Aorta (tissue), 5 donors: Measurements from ENCODE around the gene SPEM3. TPM values are rescaled to one million over a fixed set of nuclear protein-coding genes. Genes with fewer than 3 reads are reported as not detected.
"Not testable (repeated sequence)": the region's sequence is repeated elsewhere in the genome, so short reads cannot be mapped to it uniquely, and the experiment has no call there.

Source experiments
- ATAC-seq: fragments of 200-7000 bp; cut with Tn5 transposase; one replicate; pipeline ENCODE4 v1.9.1; 2022; ENCODE audit warnings: moderate library complexity; ENCODE audit not compliant: low FRiP score
- DNase-seq, 2 donors: peaks; one replicate each; pipeline ENCODE4 v3.0.0-alpha.2; 2020
- H3K27ac ChIP-seq, 2 donors: one replicate each; pipeline ENCODE4 v1.5.1; 2013; ENCODE audit warnings: low read length in 2 of 2, mild to moderate bottlenecking in 2 of 2, moderate library complexity in 2 of 2, control low read depth in 1 of 2, inconsistent platforms in 1 of 2, low read depth in 1 of 2
- H3K27me3 ChIP-seq, 2 donors: one replicate each; pipeline ENCODE4 v1.6.1; 2013; ENCODE audit warnings: control low read depth in 1 of 2, low read length in 1 of 2, mild to moderate bottlenecking in 1 of 2, moderate library complexity in 1 of 2; ENCODE audit not compliant: insufficient read depth in 2 of 2, control insufficient read depth in 1 of 2
- H3K36me3 ChIP-seq, 2 donors: one replicate each; pipeline ENCODE4 v1.6.1; 2013; ENCODE audit warnings: control low read depth in 1 of 2, low read length in 1 of 2, mild to moderate bottlenecking in 1 of 2; ENCODE audit not compliant: insufficient read depth in 2 of 2, control insufficient read depth in 1 of 2
- H3K4me1 ChIP-seq, 2 donors: one replicate each; pipeline ENCODE4 v1.6.1; 2013; ENCODE audit warnings: low read length in 2 of 2, control low read depth in 1 of 2, mild to moderate bottlenecking in 1 of 2, moderate library complexity in 1 of 2; ENCODE audit not compliant: insufficient read depth in 2 of 2, control insufficient read depth in 1 of 2
- H3K4me3 ChIP-seq, 2 donors: one replicate each; pipeline ENCODE4 v1.5.1; 2013; ENCODE audit warnings: low read length in 2 of 2, control low read depth in 1 of 2, mild to moderate bottlenecking in 1 of 2
- H3K9me3 ChIP-seq: one replicate; pipeline ENCODE4 v1.6.1; 2013; ENCODE audit warnings: mild to moderate bottlenecking, low read length; ENCODE audit not compliant: control insufficient read depth
- WGBS, 2 donors: extraction: QIAGEN DNeasy Blood & Tissue Kit; methylation state at CpG; one replicate each; pipeline ENCODE4 v1.1.7; 2013; 5-methylcytosine and 5-hydroxymethylcytosine counted together
- intact Hi-C, 2 donors: fragments of 100-400 bp; cut with DNase I; formaldehyde crosslinking; loops; one replicate each; pipeline versions ENCODE4 v1.14.2 to v1.15.0; 2022
- polyA plus RNA-seq, 2 donors: library from polyadenylated mRNA; stranded (reverse); fragments of 200-250 nt; gene quantifications; one replicate each; pipeline ENCODE4 v1.2.3, GENCODE V29; 2013
- total RNA-seq, 2 donors: library from RNA; stranded (reverse); fragmentation: NEBNext Ultra II Directional; extraction: Animal tissue kit (Norgen Biotek cat#: 25700); gene quantifications; one replicate each; pipeline ENCODE4 v1.2.1, GENCODE V29; 2021
- donor health status: healthy with polysubstance abuse.
- donor health status: Bipolar disorder and iron deficiency.
- donor health status: DM: no; HTN: no; CAD: no.
- donor health status: DM: no; HTN: no; CAD: no.
- donor health status: DM: yes; HTN: yes; CAD: no.

The SPEM3 gene
- total and polyA plus RNA-seq, 4 donors: not detected

DNA sequence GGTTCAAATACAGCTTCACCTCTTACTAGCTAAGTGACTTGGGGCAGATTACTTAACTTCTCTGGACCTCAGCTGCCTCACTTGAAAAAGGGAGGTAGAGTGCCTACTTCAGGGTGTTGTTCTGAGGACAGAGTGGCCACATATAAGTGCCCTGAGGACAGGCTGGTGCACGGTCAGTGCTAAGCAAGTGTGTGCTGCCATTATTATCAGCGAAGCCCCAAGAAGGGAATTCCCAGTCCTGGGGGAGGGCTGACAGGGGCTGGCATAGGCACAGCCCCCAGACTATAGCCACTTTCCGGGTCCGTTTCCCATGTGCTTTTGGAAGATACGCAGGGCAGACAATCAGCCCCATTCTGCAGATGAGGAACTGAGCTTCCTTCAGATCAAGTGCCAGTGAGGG lies 48.3 kb downstream of the SPEM3 start:
- intact Hi-C loops: loop anchor here in 1 of 2 donors (10.0 kb wide), 1 partner anchor 122 kb away; the partner anchor contains the start of genes KCTD11 and TMEM95

DNA sequence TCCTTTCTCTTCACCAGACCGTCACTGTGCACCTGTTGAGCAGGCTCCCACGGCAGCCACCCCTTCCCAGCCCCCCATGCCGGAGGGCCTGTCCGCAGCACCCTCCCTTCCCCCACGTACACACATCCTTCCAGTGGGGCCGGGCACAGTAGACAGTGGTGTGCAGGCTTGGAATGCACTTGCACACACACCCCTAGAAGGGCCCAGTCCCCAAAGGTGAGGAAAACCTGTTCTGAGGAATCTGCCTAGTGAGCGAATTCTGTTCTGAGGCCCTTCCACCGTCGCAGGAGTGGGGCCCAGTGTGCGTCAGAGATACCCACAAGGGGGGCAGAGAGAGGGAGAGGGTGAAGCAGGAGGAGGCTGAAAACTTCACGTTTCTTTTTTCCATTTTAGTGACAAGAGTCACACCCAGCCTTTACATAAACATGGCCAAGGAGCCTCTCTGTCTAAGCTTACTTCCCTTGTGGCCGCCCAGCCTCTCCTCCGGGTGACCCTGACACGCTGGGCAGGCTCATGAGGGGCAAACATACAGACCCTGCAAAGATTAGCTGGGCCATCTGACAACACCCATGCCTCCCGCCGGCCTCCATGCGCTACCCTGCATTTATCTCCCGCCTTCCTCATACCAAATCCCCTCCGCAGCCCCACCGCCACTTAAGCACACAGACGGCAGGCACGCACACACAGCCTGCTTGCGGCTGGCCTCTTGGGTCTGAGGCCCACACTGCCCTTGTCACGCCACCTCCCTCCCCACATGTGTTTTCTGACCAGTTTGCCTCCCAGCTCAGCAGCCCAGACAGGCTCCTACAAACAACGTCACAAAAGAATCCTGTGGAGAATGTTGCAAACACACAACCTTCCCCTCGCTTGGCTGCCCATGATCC lies 49.0 kb downstream of the SPEM3 start:
- Histone ChIP-seq H3K27ac (peak overlapping the region in 1 of 2 donors; percentile 82), H3K36me3 (no peaks in the 10 kb centered on the region), H3K4me3 (peak overlapping the region; percentile 91 to 93), H3K4me1 (no peaks in the 10 kb centered on the region), H3K9me3 (no peaks in the 10 kb centered on the region), H3K27me3 (no peaks in the 10 kb centered on the region)
- ATAC-seq (peak; percentile 56), DNase-seq (peak; percentile 76 to 83)
- intact Hi-C loops: loop anchor here in 1 of 2 donors (10.0 kb wide), 1 partner anchor 123 kb away; the partner anchor contains the start of genes KCTD11 and TMEM95
- WGBS, 2 donors: 9 to 12% methylated on average over 26 of the region's 26 CpGs

More for the DNA sequence above, 48.3 kb downstream of the SPEM3 start:
- Histone ChIP-seq H3K27me3 (no peaks in the 10 kb centered on the region), H3K27ac (peak overlapping the region in 1 of 2 donors; percentile 19), H3K36me3 (no peaks in the 10 kb centered on the region), H3K4me1 (no peaks in the 10 kb centered on the region), H3K4me3 (no peak overlapping the region), H3K9me3 (no peaks in the 10 kb centered on the region)
- ATAC-seq: no peak
- DNase-seq: no peak
- 70 to 82% methylated on average over 5 of the region's 5 CpGs for WGBS, 2 donors

DNA sequence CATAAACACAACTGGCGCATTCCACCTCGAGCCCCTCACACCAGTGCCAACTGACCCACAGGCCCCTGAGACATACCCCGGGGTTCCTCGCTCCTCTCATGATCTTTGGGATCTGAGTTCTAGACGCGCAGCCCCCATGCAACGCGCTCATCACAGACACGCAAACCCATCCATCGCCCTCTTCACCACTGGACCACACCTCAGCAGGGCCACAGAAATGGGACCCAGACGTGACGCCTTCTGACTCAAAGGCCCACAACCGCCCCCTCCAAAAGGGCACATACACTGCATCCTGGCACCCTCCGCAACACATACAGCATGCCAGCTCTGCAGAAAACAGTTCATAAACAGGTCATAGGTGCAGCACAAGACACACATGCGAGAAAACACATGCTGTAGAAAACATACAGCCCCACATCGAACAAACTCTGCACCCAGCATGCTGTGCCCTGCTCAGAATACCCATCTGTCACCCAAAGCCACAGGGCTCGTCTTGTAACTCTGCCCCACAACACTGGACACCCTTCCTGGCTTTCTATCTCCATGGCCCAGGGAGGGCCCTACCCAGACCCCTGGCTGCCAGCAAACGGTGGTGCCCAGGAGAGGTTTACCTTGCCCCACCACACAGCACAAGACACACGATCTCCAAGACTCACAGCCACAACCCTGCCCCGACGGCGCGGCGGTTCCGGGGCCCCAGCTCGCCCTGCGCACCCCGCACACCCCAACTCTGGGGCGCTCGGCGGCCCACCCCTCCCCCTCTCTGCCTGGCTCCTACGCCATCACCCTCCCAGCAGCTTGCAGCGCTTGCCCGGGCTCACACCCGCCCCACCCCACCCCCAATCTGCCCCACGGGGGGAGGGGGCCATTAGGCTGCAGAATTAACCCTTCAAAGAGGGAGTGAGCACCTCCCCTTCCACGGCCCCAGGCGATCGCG lies 49.9 kb downstream of the SPEM3 start:
- no peaks in the 10 kb centered on the region for H3K36me3 ChIP-seq
- 6 to 7% methylated on average over 37 to 40 of the region's 40 CpGs for WGBS, 2 donors
- H3K9me3 ChIP-seq: no peaks in the 10 kb centered on the region
- peak; percentile 44 for ATAC-seq
- peak overlapping the region; percentile 91 to 93 for H3K4me3 ChIP-seq
- H3K27ac ChIP-seq: peak overlapping the region; percentile 82 to 98
- no peaks in the 10 kb centered on the region for H3K4me1 ChIP-seq
- intact Hi-C loops: loop anchor here in 1 of 2 donors (10.0 kb wide), 1 partner anchor 124 kb away; the partner anchor contains the start of genes KCTD11 and TMEM95
- H3K27me3 ChIP-seq: no peaks in the 10 kb centered on the region
- DNase-seq: peak; percentile 77 to 82

DNA sequence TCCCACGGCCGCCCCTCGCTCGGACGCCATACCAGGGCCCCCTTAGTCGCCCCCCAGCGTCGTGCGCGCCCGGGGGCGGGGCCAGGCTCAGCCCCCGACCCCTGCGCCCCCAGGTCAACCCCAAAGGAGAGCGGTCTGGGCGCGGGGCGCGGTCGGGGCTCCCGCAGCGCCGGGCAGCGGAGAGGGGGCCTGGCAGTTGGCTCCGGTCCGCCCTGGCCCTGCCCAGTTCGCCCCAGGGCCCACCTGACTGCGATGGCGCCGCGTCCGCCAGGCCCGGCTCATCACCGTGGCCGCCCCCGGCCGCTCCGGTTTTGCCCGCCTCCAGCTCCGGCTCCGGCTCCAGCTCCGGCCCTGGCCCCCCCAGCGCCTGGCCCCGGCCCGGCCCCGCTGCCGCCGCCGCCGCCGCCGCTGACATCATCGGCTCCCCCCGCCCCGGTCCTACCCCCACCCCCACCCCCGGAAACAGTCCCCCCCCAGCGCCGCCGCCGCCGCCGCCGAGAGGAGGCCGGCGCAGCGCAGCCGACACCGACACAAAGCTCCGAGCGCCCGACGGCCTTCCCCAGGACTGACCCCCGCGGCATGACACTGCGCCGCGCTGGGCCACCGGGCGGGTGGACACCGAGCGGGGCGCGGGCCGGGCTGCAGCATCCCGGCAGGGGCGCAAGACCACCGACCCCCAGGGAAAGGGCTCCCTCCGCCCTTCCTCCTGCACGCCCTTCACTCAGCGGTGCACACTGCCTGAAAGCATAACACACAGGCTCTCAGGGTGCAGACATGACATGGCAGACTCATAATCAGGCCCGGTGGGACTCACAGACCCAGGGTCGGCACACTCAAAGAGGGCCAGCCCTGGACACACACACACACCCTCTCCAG lies 50.8 kb downstream of the SPEM3 start, which contains the start of gene ZBTB4:
ZBTB4 (minus strand) TSS at position 419 of the 876 bp plus-strand sequence. CDS start 12,830 bp downstream, outside the sequence.
- Histone ChIP-seq H3K9me3 (no peaks in the 10 kb centered on the region), H3K4me1 (no peaks in the 10 kb centered on the region), H3K36me3 (no peaks in the 10 kb centered on the region), H3K27me3 (peaks cover 0 to 1% of the 10 kb centered on the region in 2 donors), H3K27ac (peak within 1 kb of the TSS; percentile 89 to 98), H3K4me3 (peak within 1 kb of the TSS; percentile 91 to 93)
- intact Hi-C loops: loop anchor here in 1 of 2 donors (10.0 kb wide), 1 partner anchor 125 kb away; the partner anchor contains the start of genes KCTD11 and TMEM95
- 1% methylated on average over 42 to 92 of the region's 92 CpGs for WGBS, 2 donors
- DNase-seq (peak; percentile 74 to 88), ATAC-seq (no peak)

DNA sequence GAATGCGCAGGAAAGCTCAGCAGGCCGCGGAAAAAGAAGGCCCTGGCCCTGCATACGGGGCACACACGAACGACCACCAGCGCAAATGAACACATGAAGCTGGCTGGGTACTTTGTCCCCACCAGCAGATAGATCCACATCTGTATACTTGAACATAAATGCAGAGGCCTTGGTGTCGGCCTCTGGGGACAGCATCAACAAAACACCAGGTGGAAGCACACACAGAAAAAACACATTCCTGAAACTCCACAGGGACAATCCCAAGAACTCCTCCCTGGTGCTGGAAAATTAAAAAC lies 51.4 kb downstream of the SPEM3 start:
- H3K27ac ChIP-seq: peak overlapping the region; percentile 78 to 89
- ATAC-seq (no peak), DNase-seq (no peak)
- no peaks in the 10 kb centered on the region for H3K4me1 ChIP-seq
- 1 to 3% methylated on average over 8 of the region's 8 CpGs for WGBS, 2 donors
- H3K27me3 ChIP-seq: peaks cover 0 to 1% of the 10 kb centered on the region in 2 donors
- peak overlapping the region in 1 of 2 donors; percentile 93 for H3K4me3 ChIP-seq
- H3K9me3 ChIP-seq: no peaks in the 10 kb centered on the region
- intact Hi-C loops: no loop called here
- H3K36me3 ChIP-seq: no peaks in the 10 kb centered on the region

DNA sequence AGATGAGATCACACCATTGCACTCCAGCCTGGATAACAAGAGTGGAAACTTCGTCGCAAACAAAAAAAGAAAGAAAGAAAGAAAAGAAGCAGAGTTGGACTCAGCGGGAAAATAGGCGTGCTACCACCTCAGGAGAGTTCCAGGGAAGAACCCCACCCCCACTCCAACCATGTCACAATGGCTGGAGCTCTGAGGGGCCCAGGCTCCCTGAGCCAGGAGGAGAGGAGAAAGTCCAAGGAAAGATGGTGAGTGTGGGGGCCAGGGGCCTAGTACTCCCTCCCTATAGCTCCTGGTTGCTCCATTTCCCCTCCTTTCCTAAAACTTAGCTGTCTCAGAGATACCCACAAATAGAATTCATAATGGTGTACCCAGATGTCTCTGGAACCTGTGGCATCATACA lies 52.6 kb downstream of the SPEM3 start, which contains the start of gene SLC35G6:
SLC35G6 (plus strand) TSS at position 172 of the 400 bp plus-strand sequence; CDS start at position 243, 71 bp downstream.
- H3K27ac ChIP-seq: peak within 1 kb of the TSS; percentile 78 to 89
- H3K4me1 ChIP-seq, H3K4me3 ChIP-seq, H3K27me3 ChIP-seq, ATAC-seq, H3K36me3 ChIP-seq, intact Hi-C loops, DNase-seq, H3K9me3 ChIP-seq: not testable (repeated sequence)
- 92 to 95% methylated on average over 4 of the region's 4 CpGs for WGBS, 2 donors

DNA sequence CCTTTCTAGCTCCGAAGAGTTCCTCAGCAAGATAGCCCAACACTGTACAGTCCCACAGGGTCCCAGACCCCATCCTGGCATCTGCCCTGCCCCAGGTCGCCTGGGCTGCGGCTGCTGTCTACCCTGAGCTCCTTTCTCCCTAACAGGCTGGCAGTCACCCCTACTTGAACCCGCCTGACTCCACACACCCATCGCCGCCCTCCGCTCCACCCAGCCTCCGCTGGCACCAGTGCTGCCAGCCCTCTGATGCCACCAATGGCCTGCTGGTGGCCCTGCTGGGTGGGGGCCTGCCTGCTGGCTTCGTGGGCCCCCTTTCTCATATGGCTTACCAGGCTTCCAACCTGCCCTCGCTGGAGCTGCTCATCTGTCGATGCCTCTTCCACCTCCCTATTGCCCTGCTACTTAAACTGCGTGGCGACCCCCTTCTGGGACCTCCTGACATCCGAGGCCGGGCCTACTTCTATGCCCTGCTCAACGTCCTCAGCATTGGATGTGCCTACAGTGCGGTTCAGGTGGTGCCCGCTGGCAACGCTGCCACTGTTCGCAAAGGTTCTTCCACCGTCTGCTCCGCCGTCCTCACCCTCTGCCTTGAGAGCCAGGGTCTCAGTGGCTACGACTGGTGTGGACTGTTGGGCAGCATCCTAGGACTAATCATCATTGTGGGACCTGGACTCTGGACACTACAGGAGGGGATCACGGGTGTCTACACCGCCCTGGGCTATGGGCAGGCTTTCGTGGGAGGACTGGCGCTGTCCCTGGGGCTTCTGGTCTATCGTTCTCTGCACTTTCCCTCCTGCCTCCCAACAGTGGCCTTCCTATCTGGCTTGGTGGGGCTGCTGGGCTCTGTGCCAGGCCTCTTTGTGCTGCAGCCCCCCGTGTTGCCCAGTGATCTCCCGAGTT lies 53.4 kb downstream of the SPEM3 start:
- H3K36me3 ChIP-seq, intact Hi-C loops, H3K4me1 ChIP-seq, H3K27me3 ChIP-seq, DNase-seq, ATAC-seq, H3K4me3 ChIP-seq, H3K9me3 ChIP-seq, H3K27ac ChIP-seq: not testable (repeated sequence)
- WGBS, 2 donors: 85 to 88% methylated on average over 29 to 31 of the region's 31 CpGs
